WERI-Rb-1 (cell line): Measurements from ENCODE around the gene SHMT1.
A peak's percentile ranks its signal among the peaks of the same experiment; 100 is the strongest.

Experiments used
- DNase-seq: peaks from one replicate; pipeline ENCODE4 v3.0.0-alpha.2; 2020
- H3K27ac ChIP-seq: fragments of 250-450 bp; sonication (Bioruptor Pico); 2 replicates; pipeline ENCODE4 v1.5.1; 2020; ENCODE audit warnings: mild to moderate bottlenecking, moderate library complexity
- H3K27me3 ChIP-seq: fragments of 250-450 bp; sonication (Bioruptor Pico); 2 replicates; pipeline ENCODE4 v1.5.1; 2021; ENCODE audit warnings: mild to moderate bottlenecking, low read depth, moderate library complexity; ENCODE audit not compliant: insufficient read depth, severe bottlenecking
- H3K36me3 ChIP-seq: fragments of 250-450 bp; sonication (Bioruptor Pico); 2 replicates; pipeline ENCODE4 v1.5.1; 2020; ENCODE audit warnings: mild to moderate bottlenecking, moderate library complexity
- H3K4me3 ChIP-seq: 2 replicates; pipeline ENCODE4 v1.5.1; 2011; ENCODE audit warnings: low read depth, mild to moderate bottlenecking, control low read depth, low read length
- H3K9me3 ChIP-seq: fragments of 250-450 bp; sonication (Bioruptor Pico); 2 replicates; pipeline ENCODE4 v1.5.1; 2021; ENCODE audit warnings: mild to moderate bottlenecking, moderate library complexity; ENCODE audit not compliant: severe bottlenecking
- TF ChIP-seq, protein P1 (sequence below): IDR thresholded peaks from 2 replicates; pipeline ENCODE4 v1.5.1; 2011; ENCODE audit warnings: low read depth, mild to moderate bottlenecking, control low read depth, inconsistent platforms, low read length

The SHMT1 gene

DNA sequence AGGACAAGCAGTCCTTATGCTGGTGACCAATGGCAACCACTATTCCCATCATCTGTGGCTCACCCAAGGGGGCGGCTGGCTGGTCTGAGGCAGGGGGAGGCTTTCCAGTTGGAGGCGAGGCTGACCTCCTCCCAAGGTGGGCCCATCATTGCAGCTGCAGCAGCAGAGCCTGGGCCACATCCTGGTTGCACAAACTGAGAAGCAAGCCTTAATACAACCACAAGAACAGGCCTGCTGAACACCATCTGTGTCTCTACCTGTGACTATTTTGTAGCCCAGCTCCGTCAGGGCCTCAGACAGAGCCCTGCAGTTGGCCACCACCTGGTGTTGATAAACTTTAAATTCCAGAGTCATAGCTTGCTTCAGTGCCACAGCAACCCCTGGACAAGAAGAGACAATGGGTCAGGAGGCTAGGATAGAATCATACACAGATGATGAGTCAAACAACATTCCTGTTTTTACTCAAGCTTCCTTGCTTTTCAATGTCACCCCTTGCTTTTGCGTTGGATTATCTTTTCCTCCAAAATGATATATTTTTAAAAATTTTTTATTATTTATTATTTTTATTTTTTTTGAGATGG lies 30.4 kb downstream of the SHMT1 start:
- TF ChIP-seq, protein P1, sequence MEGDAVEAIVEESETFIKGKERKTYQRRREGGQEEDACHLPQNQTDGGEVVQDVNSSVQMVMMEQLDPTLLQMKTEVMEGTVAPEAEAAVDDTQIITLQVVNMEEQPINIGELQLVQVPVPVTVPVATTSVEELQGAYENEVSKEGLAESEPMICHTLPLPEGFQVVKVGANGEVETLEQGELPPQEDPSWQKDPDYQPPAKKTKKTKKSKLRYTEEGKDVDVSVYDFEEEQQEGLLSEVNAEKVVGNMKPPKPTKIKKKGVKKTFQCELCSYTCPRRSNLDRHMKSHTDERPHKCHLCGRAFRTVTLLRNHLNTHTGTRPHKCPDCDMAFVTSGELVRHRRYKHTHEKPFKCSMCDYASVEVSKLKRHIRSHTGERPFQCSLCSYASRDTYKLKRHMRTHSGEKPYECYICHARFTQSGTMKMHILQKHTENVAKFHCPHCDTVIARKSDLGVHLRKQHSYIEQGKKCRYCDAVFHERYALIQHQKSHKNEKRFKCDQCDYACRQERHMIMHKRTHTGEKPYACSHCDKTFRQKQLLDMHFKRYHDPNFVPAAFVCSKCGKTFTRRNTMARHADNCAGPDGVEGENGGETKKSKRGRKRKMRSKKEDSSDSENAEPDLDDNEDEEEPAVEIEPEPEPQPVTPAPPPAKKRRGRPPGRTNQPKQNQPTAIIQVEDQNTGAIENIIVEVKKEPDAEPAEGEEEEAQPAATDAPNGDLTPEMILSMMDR = no peak
- no peak overlapping the region for H3K27ac ChIP-seq
- H3K36me3 ChIP-seq = peaks cover 79% of the 10 kb centered on the region

DNA sequence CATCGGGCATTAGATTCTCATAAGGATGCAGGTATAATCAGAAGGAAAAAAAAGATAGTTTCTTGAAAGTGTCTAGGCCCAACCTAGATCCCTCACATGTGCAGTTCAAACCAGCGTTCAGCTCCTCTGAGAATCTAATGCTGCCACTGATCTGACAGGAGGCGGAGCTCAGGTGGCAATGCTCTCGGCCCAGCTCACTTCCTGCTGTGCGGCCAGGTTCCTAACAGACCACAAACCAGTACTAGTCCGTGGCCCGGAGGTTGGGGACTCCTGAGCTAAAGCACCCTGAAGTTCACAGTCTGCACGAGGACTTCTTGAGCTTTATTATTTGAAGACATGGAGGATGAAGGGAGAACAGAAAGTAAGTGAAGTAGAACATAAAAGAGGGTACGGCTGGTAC lies 31.5 kb downstream of the SHMT1 start:
- Histone ChIP-seq H3K4me3 (no peak overlapping the region), H3K36me3 (peaks cover 81% of the 10 kb centered on the region), H3K27me3 (no peaks in the 10 kb centered on the region), H3K27ac (no peak overlapping the region), H3K9me3 (no peaks in the 10 kb centered on the region)
- DNase-seq = no peak
- TF ChIP-seq, protein P1 = no peak

More for the DNA sequence above, 30.4 kb downstream of the SHMT1 start:
- H3K4me3 ChIP-seq = no peak overlapping the region
- H3K27me3 ChIP-seq = no peaks in the 10 kb centered on the region
- no peak for DNase-seq
- H3K9me3 ChIP-seq = no peaks in the 10 kb centered on the region

- Histone ChIP-seq H3K27me3 (no peaks in the 10 kb centered on the region), H3K9me3 (no peaks in the 10 kb centered on the region), H3K27ac (no peak overlapping the region), H3K36me3 (peaks cover 84% of the 10 kb centered on the region), H3K4me3 (no peak overlapping the region)
- DNase-seq = no peak
- TF ChIP-seq, protein P1 = no peak
Measured at GRCh38 chr17:18328643-18329204, 34.6 kb downstream of the SHMT1 start.

- DNase-seq = no peak
- Histone ChIP-seq H3K27me3 (no peaks in the 10 kb centered on the region), H3K27ac (0 out of 2 replicates have a peak overlapping the region, but pooled peaks have one; percentile 29), H3K4me3 (no peak overlapping the region), H3K36me3 (peaks cover 88% of the 10 kb centered on the region), H3K9me3 (no peaks in the 10 kb centered on the region)
- TF ChIP-seq, protein P1 = no peak
Measured at GRCh38 chr17:18327556-18327955, 35.8 kb downstream of the SHMT1 start.

- H3K9me3 ChIP-seq = no peaks in the 10 kb centered on the region
Measured at GRCh38 chr17:18327093-18327492, 36.3 kb downstream of the SHMT1 start.

More at GRCh38 chr17:18327093-18327492, 36.3 kb downstream of the SHMT1 start:
- Histone ChIP-seq H3K27me3 (no peaks in the 10 kb centered on the region), H3K36me3 (peaks cover 83% of the 10 kb centered on the region), H3K27ac (0 out of 2 replicates have a peak overlapping the region, but pooled peaks have one; percentile 29), H3K4me3 (no peak overlapping the region)
- TF ChIP-seq, protein P1 = no peak
- DNase-seq = peak; percentile 70
